Small intestine (tissue), 7 donors: ENCODE results near the gene CACNG4. TPM values are rescaled to one million over a fixed set of nuclear protein-coding genes. Genes with fewer than 3 reads are reported as not detected.

Experiments
- DNase-seq, 2 donors: peaks; one replicate each; pipeline versions ENCODE4 v3.0.0 to v3.0.0-alpha.2; 2013
- FAIRE-seq: peaks from 2 replicates; lab custom pipeline; 2012; peaks lifted over from hg19 to GRCh38; lab: Jason Lieb, UNC
- H3K27ac ChIP-seq, 3 donors: one replicate each; pipeline ENCODE4 v1.5.1; 2013; ENCODE audit warnings: low read length in 2 of 3, mild to moderate bottlenecking in 2 of 3, control low read depth in 1 of 3, inconsistent platforms in 1 of 3, low read depth in 1 of 3, moderate library complexity in 1 of 3
- H3K27me3 ChIP-seq, 3 donors: one replicate each; pipeline ENCODE4 v1.6.1; 2013; ENCODE audit warnings: low read length in 3 of 3, inconsistent platforms in 1 of 3; ENCODE audit not compliant: control insufficient read depth in 3 of 3, insufficient read depth in 3 of 3
- H3K36me3 ChIP-seq, 3 donors: one replicate each; pipeline ENCODE4 v1.6.1; 2013; ENCODE audit warnings: low read length in 3 of 3, inconsistent platforms in 1 of 3, low read depth in 1 of 3, mild to moderate bottlenecking in 1 of 3, moderate library complexity in 1 of 3; ENCODE audit not compliant: control insufficient read depth in 3 of 3, insufficient read depth in 2 of 3
- H3K4me1 ChIP-seq, 3 donors: one replicate each; pipeline ENCODE4 v1.6.1; 2013; ENCODE audit warnings: low read length in 2 of 3, inconsistent platforms in 1 of 3, low read depth in 1 of 3, mild to moderate bottlenecking in 1 of 3, moderate library complexity in 1 of 3; ENCODE audit not compliant: control insufficient read depth in 3 of 3, insufficient read depth in 2 of 3
- H3K4me3 ChIP-seq, 3 donors: one replicate each; pipeline ENCODE4 v1.5.1; 2013; ENCODE audit warnings: low read length in 3 of 3, control low read depth in 1 of 3, inconsistent platforms in 1 of 3, low read depth in 1 of 3, mild to moderate bottlenecking in 1 of 3, moderate library complexity in 1 of 3
- H3K9me3 ChIP-seq, 2 donors: one replicate each; pipeline ENCODE4 v1.6.1; 2013; ENCODE audit warnings: low read depth in 1 of 2, low read length in 1 of 2; ENCODE audit not compliant: control insufficient read depth in 2 of 2, insufficient read depth in 1 of 2
- whole genome bisulfite sequencing, 3 donors: extraction: QIAGEN DNeasy Blood & Tissue Kit; methylation state at CpG; one replicate each; pipeline ENCODE4 v1.1.7; 2013; 5-methylcytosine and 5-hydroxymethylcytosine counted together
- polyA plus RNA-seq, 4 donors: library from polyadenylated mRNA; stranded (reverse) in 3 of 4; unstranded in 1 of 4; fragments of 200-250 nt in 3 of 4; fragments of 120-200 nt in 1 of 4; gene quantifications; one replicate each; pipeline versions ENCODE4 v1.2.1 to v1.2.3, GENCODE V29; 2013
- donor health status: healthy with polysubstance abuse.
- donor health status: control.
- donor health status: control.
- donor health status: Bipolar disorder and iron deficiency.
- donor health status: healthy.

Gene CACNG4
- polyA plus RNA-seq, 4 donors = 0.27 to 0.64 (median 0.51) TPM; not detected in 1

DNA sequence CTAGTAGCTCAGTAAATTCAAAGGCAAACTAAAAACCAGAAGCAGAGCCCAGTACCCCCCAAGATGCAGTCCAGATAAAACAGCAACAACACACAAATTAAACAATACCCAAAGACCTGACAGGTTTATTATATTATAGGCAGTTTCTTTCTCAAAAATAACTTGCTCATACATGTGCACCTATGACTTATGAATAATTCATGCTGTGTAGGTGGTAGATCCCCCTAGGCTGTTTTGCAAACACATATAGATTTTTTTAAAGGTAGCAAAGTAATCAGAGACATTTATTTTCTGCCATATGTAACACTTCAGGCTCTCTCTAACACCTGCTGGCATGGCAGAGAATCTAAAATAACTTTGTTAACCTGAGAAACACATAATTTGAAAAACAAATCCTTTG lies 107.1 kb downstream of the CACNG4 start:
- no peaks in the 10 kb centered on the region for H3K9me3 ChIP-seq
- FAIRE-seq = no peak

DNA sequence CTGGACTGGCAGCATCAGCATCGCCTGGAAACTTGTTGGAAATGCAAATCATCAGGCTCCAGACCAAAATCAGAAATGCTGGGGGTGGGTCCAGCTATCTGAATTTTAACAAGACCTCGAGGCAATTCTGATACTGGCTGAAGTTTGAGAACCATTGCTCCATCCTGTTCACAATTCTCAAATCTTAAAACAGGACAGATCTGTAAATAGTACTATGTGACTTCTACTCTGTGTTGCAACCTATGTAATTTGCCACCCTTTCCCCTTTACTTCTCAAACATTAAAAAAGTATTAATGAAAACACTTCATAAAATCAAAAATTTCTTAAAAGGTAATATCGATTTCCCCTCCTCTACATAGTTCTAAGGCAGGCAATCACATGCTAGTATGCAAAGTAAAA lies 108.4 kb downstream of the CACNG4 start:
- no peak for DNase-seq
- FAIRE-seq = no peak
- no peak overlapping the region for H3K27ac ChIP-seq
- no peak overlapping the region for H3K4me3 ChIP-seq
- peaks cover 0 to 4% (median 2%) of the 10 kb centered on the region in 3 donors for H3K36me3 ChIP-seq
- 86 to 93% (median 90%) methylated on average over 3 of the region's 3 CpGs for WGBS, 3 donors
- no peaks in the 10 kb centered on the region for H3K27me3 ChIP-seq
- H3K9me3 ChIP-seq = no peaks in the 10 kb centered on the region
- peaks cover 0 to 4% (median 0%) of the 10 kb centered on the region in 3 donors for H3K4me1 ChIP-seq

More for the DNA sequence above, 107.1 kb downstream of the CACNG4 start:
- no peaks in the 10 kb centered on the region for H3K27me3 ChIP-seq
- peaks cover 0 to 4% (median 2%) of the 10 kb centered on the region in 3 donors for H3K36me3 ChIP-seq
- no peak for DNase-seq
- peaks cover 0 to 4% (median 0%) of the 10 kb centered on the region in 3 donors for H3K4me1 ChIP-seq
- H3K4me3 ChIP-seq = no peak overlapping the region
- no peak overlapping the region for H3K27ac ChIP-seq

GRCh38 chr17:67074781-67075180 lies 110.3 kb downstream of the CACNG4 start:
- H3K36me3 ChIP-seq = peaks cover 2 to 9% (median 7%) of the 10 kb centered on the region in 3 donors
- FAIRE-seq = no peak
- H3K27ac ChIP-seq = no peak overlapping the region
- no peaks in the 10 kb centered on the region for H3K27me3 ChIP-seq
- peak in 1 of 2 donors; percentile 9 for DNase-seq
- no peak overlapping the region for H3K4me3 ChIP-seq
- H3K4me1 ChIP-seq = peaks cover 0 to 4% (median 0%) of the 10 kb centered on the region in 3 donors
- no peaks in the 10 kb centered on the region for H3K9me3 ChIP-seq
- 16 to 61% (median 39%) methylated on average over 3 of the region's 3 CpGs for WGBS, 3 donors

DNA sequence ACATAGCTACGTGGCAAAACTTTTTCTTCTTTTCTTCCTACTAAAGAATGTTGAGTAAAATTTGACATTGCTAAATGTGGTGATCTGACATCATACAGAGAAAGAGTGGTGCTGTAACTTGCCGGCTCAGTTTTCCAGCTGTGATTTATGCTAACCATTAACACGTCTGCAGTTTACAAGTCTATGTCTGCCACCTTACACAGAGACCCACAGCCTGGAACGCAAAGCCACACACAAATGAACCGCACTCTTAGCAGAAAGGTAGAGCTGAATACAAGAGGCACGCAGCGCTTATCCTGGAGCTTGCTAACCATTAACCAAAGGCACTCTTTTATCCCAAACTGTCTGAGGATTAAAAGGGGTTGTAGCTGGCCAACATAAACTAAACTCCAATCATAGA lies 111.8 kb downstream of the CACNG4 start:
- FAIRE-seq = no peak
- no peaks in the 10 kb centered on the region for H3K9me3 ChIP-seq
- WGBS, 3 donors = 19 to 58% (median 37%) methylated on average over 7 of the region's 7 CpGs
- H3K27ac ChIP-seq = no peak overlapping the region
- peaks cover 0 to 4% (median 0%) of the 10 kb centered on the region in 3 donors for H3K4me1 ChIP-seq
- peak; percentile 15 to 56 for DNase-seq
- H3K4me3 ChIP-seq = no peak overlapping the region
- H3K36me3 ChIP-seq = peaks cover 2 to 9% (median 7%) of the 10 kb centered on the region in 3 donors
- H3K27me3 ChIP-seq = no peaks in the 10 kb centered on the region

DNA sequence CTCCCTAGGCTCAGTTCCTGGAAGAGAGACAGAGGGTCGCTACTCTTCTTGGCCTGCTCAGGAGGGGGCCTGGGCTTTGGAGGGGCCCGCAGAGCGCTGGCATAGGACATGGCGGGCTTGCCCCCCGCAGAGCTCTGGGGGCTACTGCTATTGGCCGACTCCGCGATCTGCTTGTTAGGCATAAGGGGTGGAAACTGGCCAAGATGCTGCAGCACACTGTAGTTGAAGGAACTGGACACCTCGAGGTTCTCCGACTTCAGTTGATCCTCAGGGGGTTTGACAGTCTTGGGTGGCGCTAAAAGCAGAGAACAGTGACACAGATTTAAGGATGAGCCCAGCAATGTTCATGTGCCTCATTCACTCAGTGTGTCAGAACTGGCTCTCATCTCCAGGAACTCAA lies 113.8 kb downstream of the CACNG4 start:
- Histone ChIP-seq H3K9me3 (no peaks in the 10 kb centered on the region), H3K36me3 (peaks cover 2 to 10% (median 8%) of the 10 kb centered on the region in 3 donors), H3K4me1 (peaks cover 0 to 4% (median 0%) of the 10 kb centered on the region in 3 donors), H3K27ac (no peak overlapping the region), H3K4me3 (no peak overlapping the region), H3K27me3 (no peaks in the 10 kb centered on the region)
- FAIRE-seq (no peak), DNase-seq (no peak)
- 94 to 97% (median 97%) methylated on average over 11 of the region's 11 CpGs for WGBS, 3 donors

DNA sequence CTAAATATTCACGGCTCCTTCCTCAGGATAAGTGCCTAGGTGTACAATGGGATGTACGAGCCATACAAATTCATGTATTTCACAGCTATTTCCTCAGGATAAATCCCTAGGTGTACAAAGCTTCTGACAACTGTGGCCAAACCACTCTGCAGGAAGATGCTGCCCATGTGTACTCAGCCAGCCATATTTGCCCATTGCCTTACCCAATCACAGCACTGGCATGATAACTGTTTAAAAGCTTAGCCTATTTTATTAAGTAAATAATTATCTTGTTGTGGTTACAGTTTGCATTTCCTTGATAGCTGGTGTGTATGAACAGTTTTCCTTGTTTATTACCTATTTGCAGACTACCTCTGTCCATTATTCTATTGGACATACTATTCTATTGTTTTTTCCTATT lies 115.0 kb downstream of the CACNG4 start:
- no peak overlapping the region for H3K4me3 ChIP-seq
- FAIRE-seq (no peak), DNase-seq (no peak)
- H3K36me3 ChIP-seq = peaks cover 5 to 14% (median 10%) of the 10 kb centered on the region in 3 donors
- 97 to 99% (median 99%) methylated on average over 2 of the region's 2 CpGs for WGBS, 3 donors
- no peaks in the 10 kb centered on the region for H3K27me3 ChIP-seq
- no peaks in the 10 kb centered on the region for H3K9me3 ChIP-seq
- peaks cover 0 to 4% (median 0%) of the 10 kb centered on the region in 3 donors for H3K4me1 ChIP-seq
- H3K27ac ChIP-seq = no peak overlapping the region

GRCh38 chr17:67080804-67081203 lies 116.3 kb downstream of the CACNG4 start:
- 70 to 87% (median 76%) methylated on average over 2 of the region's 2 CpGs for WGBS, 3 donors
- FAIRE-seq (no peak), DNase-seq (no peak)
- Histone ChIP-seq H3K27me3 (no peaks in the 10 kb centered on the region), H3K9me3 (no peaks in the 10 kb centered on the region), H3K4me1 (peaks cover 0 to 4% (median 0%) of the 10 kb centered on the region in 3 donors), H3K36me3 (peaks cover 7 to 20% (median 10%) of the 10 kb centered on the region in 3 donors), H3K4me3 (no peak overlapping the region), H3K27ac (no peak overlapping the region)

GRCh38 chr17:67082107-67082506 lies 117.6 kb downstream of the CACNG4 start:
- Histone ChIP-seq H3K27ac (no peak overlapping the region), H3K36me3 (peaks cover 9 to 24% (median 15%) of the 10 kb centered on the region in 3 donors)

More at GRCh38 chr17:67082107-67082506, 117.6 kb downstream of the CACNG4 start:
- FAIRE-seq (no peak), DNase-seq (peak in 1 of 2 donors; percentile 21)
- 53 to 73% (median 69%) methylated on average over 1 of the region's 1 CpG for WGBS, 3 donors
- Histone ChIP-seq H3K27me3 (no peaks in the 10 kb centered on the region), H3K9me3 (no peaks in the 10 kb centered on the region), H3K4me3 (no peak overlapping the region), H3K4me1 (no peaks in the 10 kb centered on the region)
